Neural cell (in vitro differentiated cells): Measurements from ENCODE around the gene UBE2D4. TPM values are rescaled to one million over a fixed set of nuclear protein-coding genes. Genes with fewer than 3 reads are reported as not detected.
"Not testable (repeated sequence)": the region's sequence is repeated elsewhere in the genome, so short reads cannot be mapped to it uniquely, and the experiment has no call there.

Experiments
- H2AFZ ChIP-seq: fragments of 200-600, 300-800 bp; sonication (generic), shearing (Covaris generic); 2 replicates; pipeline ENCODE4 v1.6.0; 2014; ENCODE audit warnings: low read depth, mild to moderate bottlenecking, antibody characterized with exemption, low read length, moderate library complexity
- H3F3A ChIP-seq: fragments of 200-600 bp; shearing (Covaris generic); 2 replicates; pipeline ENCODE4 v1.6.1; 2016; ENCODE audit warnings: mild to moderate bottlenecking, moderate library complexity, mixed read lengths, antibody characterized with exemption, low read length; ENCODE audit not compliant: insufficient read depth, poor library complexity, severe bottlenecking
- H3K27ac ChIP-seq: fragments of 200-600, 300-800 bp; sonication (generic), shearing (Covaris generic); 2 replicates; pipeline ENCODE4 v1.5.1; 2014; ENCODE audit warnings: mild to moderate bottlenecking, low read length, moderate library complexity
- H3K27me3 ChIP-seq: fragments of 300-800, 200-600 bp; sonication (generic), shearing (Covaris generic); 2 replicates; pipeline ENCODE4 v1.6.0; 2014; ENCODE audit warnings: mild to moderate bottlenecking, low read depth, low read length, moderate library complexity; ENCODE audit not compliant: insufficient read depth
- H3K36me3 ChIP-seq: fragments of 300-800, 200-600 bp; sonication (generic), shearing (Covaris generic); 2 replicates; pipeline ENCODE4 v1.5.1; 2014; ENCODE audit warnings: mild to moderate bottlenecking, antibody characterized with exemption, low read length, moderate library complexity; ENCODE audit not compliant: insufficient read depth
- H3K4me2 ChIP-seq: fragments of 300-800, 200-600 bp; sonication (generic), shearing (Covaris generic); 2 replicates; pipeline ENCODE4 v1.6.0; 2014; ENCODE audit warnings: mild to moderate bottlenecking, low read length
- H3K4me3 ChIP-seq: fragments of 300-800, 200-600 bp; sonication (generic), shearing (Covaris generic); 2 replicates; pipeline ENCODE4 v1.5.1; 2014; ENCODE audit warnings: mild to moderate bottlenecking, low read length, moderate library complexity
- H3K79me2 ChIP-seq: fragments of 200-600 bp; shearing (Covaris generic); replicated peaks from 2 replicates; pipeline ENCODE4 v1.6.0; 2014; ENCODE audit warnings: mild to moderate bottlenecking, low read length, moderate library complexity; ENCODE audit not compliant: insufficient read depth
- H3K9ac ChIP-seq: fragments of 300-800, 200-600 bp; sonication (generic), shearing (Covaris generic); 2 replicates; pipeline ENCODE4 v1.6.1; 2016; ENCODE audit warnings: mild to moderate bottlenecking, low read length, mixed read lengths
- H3K9me2 ChIP-seq: fragments of 200-600 bp; shearing (Covaris generic); 2 replicates; pipeline ENCODE4 v1.6.1; 2016; ENCODE audit warnings: mild to moderate bottlenecking, low read length, mixed read lengths; ENCODE audit not compliant: insufficient read depth
- H3K9me3 ChIP-seq: fragments of 200-600, 300-800 bp; sonication (generic), shearing (Covaris generic); 2 replicates; pipeline ENCODE4 v1.6.1; 2016; ENCODE audit warnings: mild to moderate bottlenecking, mixed run types, low read length, moderate library complexity, mixed read lengths
- H4K20me1 ChIP-seq: fragments of 200-600 bp; shearing (Covaris generic); 2 replicates; pipeline ENCODE4 v1.6.1; 2016; ENCODE audit warnings: mild to moderate bottlenecking, mixed run types; ENCODE audit not compliant: insufficient read depth
- CTCF ChIP-seq: fragments of 450-650 bp; IDR thresholded peaks from 2 replicates; pipeline ENCODE4 v1.5.1; 2014; ENCODE audit warnings: antibody characterized with exemption, mild to moderate bottlenecking, moderate library complexity; ENCODE audit not compliant: poor library complexity, severe bottlenecking
- EP300 ChIP-seq: fragments of 450-650 bp; conservative IDR thresholded peaks from 2 replicates; pipeline ENCODE4 v1.6.1; 2014; ENCODE audit warnings: antibody characterized with exemption, mild to moderate bottlenecking, moderate library complexity; ENCODE audit not compliant: poor library complexity, severe bottlenecking
- EZH2 ChIP-seq: fragments of 200-600, 300-800 bp; shearing (Covaris generic), sonication (generic); IDR thresholded peaks from 2 replicates; pipeline ENCODE4 v1.6.1; 2014; ENCODE audit warnings: antibody characterized with exemption, low read length, borderline replicate concordance, mild to moderate bottlenecking; ENCODE audit not compliant: insufficient read depth, poor library complexity, severe bottlenecking
- MXI1 ChIP-seq: fragments of 450-650 bp; conservative IDR thresholded peaks from 2 replicates; pipeline ENCODE4 v1.6.1; 2014; ENCODE audit warnings: antibody characterized with exemption, mild to moderate bottlenecking; ENCODE audit not compliant: poor library complexity, severe bottlenecking
- POLR2AphosphoS5 ChIP-seq: IDR thresholded peaks from 2 replicates; pipeline ENCODE4 v1.6.1; 2012
- RAD21 ChIP-seq: fragments of 450-650 bp; conservative IDR thresholded peaks from 2 replicates; pipeline ENCODE4 v1.6.1; 2014; ENCODE audit warnings: antibody characterized with exemption, mild to moderate bottlenecking, moderate library complexity
- REST ChIP-seq: IDR thresholded peaks from 2 replicates; pipeline ENCODE4 v1.6.1; 2012; ENCODE audit warnings: borderline replicate concordance
- SMC3 ChIP-seq: fragments of 450-650 bp; conservative IDR thresholded peaks from 2 replicates; pipeline ENCODE4 v1.6.1; 2014; ENCODE audit warnings: antibody characterized with exemption, mild to moderate bottlenecking, moderate library complexity; ENCODE audit not compliant: poor library complexity
- TAF1 ChIP-seq: IDR thresholded peaks from 2 replicates; pipeline ENCODE4 v1.6.1; 2012; ENCODE audit warnings: low read depth
- polyA plus RNA-seq: library from polyadenylated mRNA; depleted of rRNA; stranded (reverse); fragments of >200 nt; gene quantifications from 2 replicates; pipeline ENCODE4 v1.2.3, GENCODE V29; 2014

UBE2D4 gene
- polyA plus RNA-seq, 1 donor from 2014 or later = 11.2 TPM

DNA sequence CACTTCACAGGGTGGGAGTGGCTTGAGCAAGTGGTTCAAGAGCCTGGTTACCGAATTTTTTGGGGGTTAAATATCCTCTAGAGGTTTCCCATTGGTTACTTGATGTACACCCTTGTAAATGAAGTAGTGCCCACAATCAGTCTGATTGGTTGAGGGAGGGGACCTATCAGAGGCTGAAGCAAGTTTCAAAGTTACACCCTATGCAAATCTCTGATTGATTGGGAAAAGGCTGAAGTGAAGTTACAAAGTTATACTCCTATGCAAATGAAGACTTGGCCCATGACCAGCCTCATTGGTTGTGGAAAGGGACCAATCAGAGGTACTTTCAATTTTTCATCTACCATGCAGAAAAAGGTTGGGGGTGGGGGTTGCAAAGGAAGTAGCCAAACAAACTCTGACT lies 34.7 kb downstream of the UBE2D4 start:
- Histone ChIP-seq H3F3A (no peaks in the 10 kb centered on the region), H2AFZ (no peak overlapping the region), H3K36me3 (no peaks in the 10 kb centered on the region), H3K27me3 (no peaks in the 10 kb centered on the region), H3K4me3 (no peak overlapping the region), H3K9me3 (no peaks in the 10 kb centered on the region), H4K20me1 (no peaks in the 10 kb centered on the region), H3K9me2 (no peaks in the 10 kb centered on the region), H3K4me2 (no peak overlapping the region), H3K9ac (no peak overlapping the region), H3K79me2 (no peaks in the 10 kb centered on the region), H3K27ac (no peak overlapping the region)
- TF ChIP-seq POLR2AphosphoS5 (no peak), TAF1 (no peak), CTCF (no peak), REST (no peak), SMC3 (no peak), MXI1 (no peak), EP300 (no peak), EZH2 (no peak), RAD21 (no peak)

DNA sequence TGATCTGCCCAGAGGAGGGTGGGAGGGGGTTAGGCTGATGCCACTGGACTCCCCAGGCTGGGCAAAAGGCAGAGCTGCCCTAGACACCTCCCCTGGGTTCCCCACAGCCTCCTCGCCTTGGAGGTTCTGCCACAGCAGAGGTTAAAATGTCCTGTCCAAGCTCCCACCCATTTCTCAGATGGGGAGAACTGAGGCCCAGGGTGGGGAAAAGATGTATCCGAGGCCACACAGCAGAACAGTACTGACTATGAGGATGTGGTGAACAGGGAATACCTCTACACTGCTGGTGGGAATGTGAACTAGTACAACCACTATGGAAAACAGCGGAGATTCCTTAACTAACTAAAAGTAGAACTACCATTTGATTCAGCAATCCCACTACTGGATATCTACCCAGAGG lies 40.2 kb downstream of the UBE2D4 start:
- H3K27ac ChIP-seq = not testable (repeated sequence)

DNA sequence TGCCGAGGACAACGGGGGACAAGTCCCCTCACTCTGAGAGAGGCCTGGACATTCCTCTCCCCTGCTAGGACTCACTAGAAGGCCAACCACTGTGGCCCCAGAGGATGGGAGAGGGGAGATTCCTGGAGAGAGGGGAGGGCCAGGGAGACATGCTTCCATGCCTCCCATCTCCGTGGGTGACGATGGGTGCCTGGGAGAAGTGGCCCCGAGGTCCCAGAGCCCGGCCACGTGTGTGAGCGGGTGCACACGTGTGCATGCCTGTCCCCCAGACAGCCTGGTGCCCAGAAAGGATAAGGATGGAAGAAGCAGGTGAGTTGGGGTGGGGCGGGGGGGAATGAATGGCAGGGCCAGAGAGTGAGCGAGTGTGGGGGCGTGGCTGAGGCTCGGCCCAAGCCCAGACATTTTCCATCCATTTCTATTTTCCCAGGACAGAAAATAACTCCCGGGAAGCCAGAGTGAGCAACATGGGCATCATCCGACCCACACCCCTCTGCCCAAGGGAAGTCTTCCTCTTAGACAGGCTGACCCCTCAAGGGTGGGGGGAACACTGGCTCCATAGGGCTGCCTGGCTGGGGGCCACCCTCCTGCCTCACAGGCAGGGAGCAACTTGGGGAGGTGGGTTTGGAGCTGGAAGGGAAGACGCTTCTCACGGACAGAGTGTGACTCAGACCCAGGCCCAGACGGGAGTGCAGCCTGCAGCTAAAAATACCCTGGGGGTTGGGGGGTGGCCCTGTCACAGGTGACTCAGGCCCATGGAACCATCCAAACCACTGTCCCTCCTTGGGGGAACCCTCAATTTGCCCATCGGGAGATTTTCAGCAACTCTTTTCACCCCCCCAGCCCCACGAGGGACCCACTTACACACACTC lies 42.2 kb downstream of the UBE2D4 start:
- H4K20me1 ChIP-seq, H3K27ac ChIP-seq, H3K4me3 ChIP-seq, H2AFZ ChIP-seq, H3K9me2 ChIP-seq, H3K79me2 ChIP-seq, H3K9ac ChIP-seq, H3K9me3 ChIP-seq, H3F3A ChIP-seq, H3K4me2 ChIP-seq, H3K36me3 ChIP-seq, H3K27me3 ChIP-seq: not testable (repeated sequence)

More for the DNA sequence above, 40.2 kb downstream of the UBE2D4 start:
- H3K4me3 ChIP-seq, H3K9me2 ChIP-seq, H3K4me2 ChIP-seq, H3K27me3 ChIP-seq, H3F3A ChIP-seq, H4K20me1 ChIP-seq, H2AFZ ChIP-seq, H3K9ac ChIP-seq, H3K79me2 ChIP-seq, H3K36me3 ChIP-seq, H3K9me3 ChIP-seq: not testable (repeated sequence)

- H3K36me3 ChIP-seq = not testable (repeated sequence)
Observed at GRCh38 chr7:43969586-43969985, 43.4 kb downstream of the UBE2D4 start.

GRCh38 chr7:43970698-43971097 lies 44.5 kb downstream of the UBE2D4 start:
- not testable (repeated sequence) for H3K36me3 ChIP-seq, H3K9ac ChIP-seq, H3K4me3 ChIP-seq, H3K9me2 ChIP-seq, H3K9me3 ChIP-seq, H2AFZ ChIP-seq, H4K20me1 ChIP-seq, H3F3A ChIP-seq, H3K79me2 ChIP-seq, H3K27ac ChIP-seq, H3K27me3 ChIP-seq, H3K4me2 ChIP-seq

More at GRCh38 chr7:43969586-43969985, 43.4 kb downstream of the UBE2D4 start:
- H3K4me3 ChIP-seq, H3K9me3 ChIP-seq, H3K9ac ChIP-seq, H3K4me2 ChIP-seq, H3F3A ChIP-seq, H2AFZ ChIP-seq, H3K27ac ChIP-seq, H3K79me2 ChIP-seq, H3K27me3 ChIP-seq, H3K9me2 ChIP-seq, H4K20me1 ChIP-seq: not testable (repeated sequence)
